HL-60/S4 (cell line): Measurements from ENCODE around the gene TPD52L1.

Experiments
- in situ Hi-C: fragments of 300-500 bp; cut with MboI; formaldehyde crosslinking; loops from 2 replicates; pipeline ENCODE4 v1.14.3; 2022; ENCODE audit warnings: low sequenced_read_pairs

TPD52L1 gene

DNA sequence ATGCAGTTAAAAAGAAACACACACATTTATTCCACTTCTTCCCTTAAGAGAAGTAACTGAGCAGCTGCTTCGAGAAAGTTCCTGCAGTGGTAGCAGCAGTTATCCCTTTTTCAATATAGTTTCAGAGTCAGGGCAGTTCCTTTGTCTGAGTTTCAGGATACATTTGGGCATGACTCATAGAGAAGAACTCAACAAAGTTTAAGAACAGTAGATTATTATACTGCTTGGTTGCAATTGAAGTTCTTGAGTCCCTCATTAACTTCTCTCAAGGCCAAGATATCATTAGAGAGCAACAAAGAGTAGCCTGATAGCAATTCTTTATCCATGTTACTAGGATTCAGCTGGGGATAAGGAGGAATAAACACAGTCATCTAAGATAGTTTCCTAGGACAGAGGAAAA lies 54.4 kb downstream of the TPD52L1 start:
- in situ Hi-C loops: no loop called here

GRCh38 chr6:125208625-125209249 lies 55.2 kb downstream of the TPD52L1 start:
- in situ Hi-C loops: no loop called here

DNA sequence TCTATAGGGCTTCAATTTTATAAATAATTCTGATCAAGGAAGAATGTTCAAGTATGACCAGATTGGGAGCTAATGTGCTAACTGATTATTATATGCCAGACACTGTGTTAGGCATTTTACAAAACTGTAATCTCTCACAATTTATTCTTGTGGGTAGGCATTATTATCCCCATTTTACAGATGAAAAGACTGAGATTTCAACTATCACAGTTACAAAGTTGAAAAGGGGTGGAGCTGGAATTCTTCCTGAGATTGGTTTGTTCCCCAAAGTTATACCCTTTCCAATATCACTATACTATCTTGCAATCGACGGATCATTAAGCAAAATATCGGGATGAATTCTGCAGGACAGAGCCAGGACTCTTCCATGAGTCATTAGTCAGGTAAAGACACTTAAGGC lies 57.1 kb downstream of the TPD52L1 start:
- in situ Hi-C loops: no loop called here

- in situ Hi-C loops: no loop called here
Observed at GRCh38 chr6:125211352-125211751, 57.8 kb downstream of the TPD52L1 start.

DNA sequence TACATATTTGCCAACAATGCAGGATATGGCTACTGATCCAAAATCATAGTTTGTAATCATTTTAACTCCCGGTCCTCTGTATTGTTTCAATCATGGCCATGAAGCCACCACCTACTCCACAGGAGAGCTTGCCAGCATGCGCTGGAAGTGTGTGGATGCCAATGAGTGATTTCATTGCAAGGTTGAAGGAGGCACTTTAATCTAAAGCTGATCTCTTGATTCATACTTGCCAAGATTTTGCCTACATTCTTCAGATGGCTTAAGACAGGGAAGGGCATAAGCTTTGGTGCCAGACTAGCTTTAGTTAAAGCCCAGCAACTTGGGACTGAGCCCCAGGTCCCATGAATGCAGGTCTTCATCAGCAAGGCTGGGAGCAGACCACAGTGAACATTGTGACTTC lies 58.8 kb downstream of the TPD52L1 start:
- in situ Hi-C loops: no loop called here

GRCh38 chr6:125213939-125214338 lies 60.4 kb downstream of the TPD52L1 start:
- in situ Hi-C loops: no loop called here

DNA sequence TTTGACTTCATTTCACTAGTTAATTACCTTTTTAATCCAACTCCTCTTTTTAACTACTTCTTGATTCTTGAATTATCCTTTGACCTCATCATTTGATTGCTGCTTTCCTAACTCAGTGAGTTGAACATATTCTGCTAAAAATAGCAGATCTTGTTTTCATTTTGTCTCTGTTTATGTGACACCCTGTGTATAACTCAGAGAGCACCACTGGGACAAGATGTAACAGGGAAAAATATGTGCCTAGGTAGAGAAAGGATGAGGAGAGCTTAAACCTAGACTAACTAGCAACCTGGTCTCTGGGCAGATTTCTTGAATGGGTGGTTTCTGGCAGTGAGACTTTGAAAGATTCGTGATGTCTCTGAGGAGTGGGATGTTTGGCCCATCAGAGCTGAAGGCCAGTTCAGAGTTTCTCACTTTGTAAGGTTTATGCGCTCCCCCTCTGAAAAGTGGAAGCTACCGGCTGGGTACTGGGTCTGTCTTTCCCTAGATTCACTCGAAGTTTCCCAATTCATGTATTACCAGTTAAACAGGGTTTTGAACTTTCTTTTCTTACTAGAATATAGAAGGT lies 61.8 kb downstream of the TPD52L1 start:
- in situ Hi-C loops: no loop called here

DNA sequence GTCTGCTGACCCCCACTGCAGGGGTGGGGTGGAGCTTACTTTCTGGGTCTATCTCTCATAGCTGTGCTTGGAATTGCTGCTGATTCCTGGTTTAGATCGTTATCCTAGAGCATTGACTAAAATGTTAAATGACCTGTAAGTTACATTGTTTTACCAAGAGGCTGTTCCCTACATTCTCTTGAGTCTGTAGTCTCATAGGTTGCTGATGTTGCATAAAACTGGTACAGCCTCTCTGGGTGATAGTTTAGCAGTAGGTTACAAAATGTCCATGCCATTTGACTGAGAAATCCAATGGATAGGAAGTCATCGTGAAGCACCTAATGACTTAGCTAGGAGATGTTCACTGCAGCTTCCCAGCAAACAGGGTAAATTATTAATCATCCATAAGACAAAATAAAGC lies 62.4 kb downstream of the TPD52L1 start:
- in situ Hi-C loops: no loop called here

DNA sequence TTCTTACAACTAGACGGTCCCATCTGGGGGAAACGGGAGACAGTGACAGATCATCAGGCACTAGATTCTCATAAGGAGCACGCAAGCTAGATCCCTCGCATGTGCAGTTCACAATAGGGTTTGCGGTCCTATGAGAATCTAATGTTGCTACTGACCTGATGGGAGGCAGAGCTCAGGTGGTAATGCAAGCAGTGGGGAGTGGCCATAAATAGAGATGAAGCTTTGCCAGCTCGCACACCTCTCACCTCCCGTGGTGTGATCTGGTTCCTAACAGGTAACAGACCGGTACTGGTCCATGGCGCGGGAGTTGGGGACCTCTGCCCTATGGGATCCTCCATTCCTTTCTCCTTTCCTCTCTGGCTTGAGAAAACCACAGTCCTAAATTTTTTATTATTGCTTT lies 63.8 kb downstream of the TPD52L1 start:
- in situ Hi-C loops: no loop called here

DNA sequence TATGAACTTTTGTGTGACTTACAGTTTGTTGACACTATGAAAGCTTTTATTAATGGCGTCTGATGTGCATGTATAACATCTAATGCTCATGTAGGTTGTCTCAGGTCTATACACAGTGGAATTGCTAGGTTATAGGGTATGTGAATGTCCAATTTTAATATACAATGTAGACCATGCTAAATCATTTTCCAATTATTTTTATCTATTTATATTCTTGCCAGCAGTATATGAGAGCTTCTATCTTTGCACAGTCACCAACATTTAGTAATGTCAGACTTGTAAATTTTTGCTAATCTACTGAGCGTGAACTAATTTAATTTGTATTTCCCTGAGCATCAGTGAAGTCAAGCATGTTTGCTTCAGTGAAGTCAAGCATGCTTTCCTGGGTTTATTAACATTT lies 64.4 kb downstream of the TPD52L1 start:
- in situ Hi-C loops: no loop called here

DNA sequence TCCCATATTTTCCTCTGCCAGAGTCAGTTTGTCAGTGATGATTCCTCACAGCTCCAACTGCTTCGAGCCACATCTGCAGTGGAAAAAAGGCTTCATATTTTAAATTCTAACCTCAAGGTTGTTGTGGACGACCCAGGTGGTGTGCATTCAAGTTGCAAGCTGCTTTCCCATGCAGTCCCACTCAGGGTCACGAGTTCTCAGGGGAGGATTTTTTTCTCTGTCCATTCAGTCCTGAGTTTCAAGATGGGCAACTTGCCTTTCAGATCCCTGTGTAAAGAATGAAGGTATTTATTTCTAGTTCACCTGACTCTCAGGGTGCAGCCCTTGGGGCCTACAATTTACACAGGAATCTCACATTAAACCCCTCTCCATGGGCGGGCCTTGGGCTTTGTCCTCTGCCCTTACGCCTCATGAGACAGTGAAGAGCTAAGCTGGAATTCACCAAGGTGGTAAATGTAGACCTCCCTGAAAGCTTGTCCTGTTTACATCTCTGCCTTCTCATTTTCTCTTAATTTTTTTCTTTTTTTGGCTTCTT lies 65.9 kb downstream of the TPD52L1 start:
- in situ Hi-C loops: no loop called here

GRCh38 chr6:125220712-125221111 lies 67.1 kb downstream of the TPD52L1 start:
- in situ Hi-C loops: no loop called here

- in situ Hi-C loops: no loop called here
Observed at GRCh38 chr6:125222531-125223455, 69.2 kb downstream of the TPD52L1 start.

- in situ Hi-C loops: no loop called here
Observed at GRCh38 chr6:125224231-125224861, 70.8 kb downstream of the TPD52L1 start.

DNA sequence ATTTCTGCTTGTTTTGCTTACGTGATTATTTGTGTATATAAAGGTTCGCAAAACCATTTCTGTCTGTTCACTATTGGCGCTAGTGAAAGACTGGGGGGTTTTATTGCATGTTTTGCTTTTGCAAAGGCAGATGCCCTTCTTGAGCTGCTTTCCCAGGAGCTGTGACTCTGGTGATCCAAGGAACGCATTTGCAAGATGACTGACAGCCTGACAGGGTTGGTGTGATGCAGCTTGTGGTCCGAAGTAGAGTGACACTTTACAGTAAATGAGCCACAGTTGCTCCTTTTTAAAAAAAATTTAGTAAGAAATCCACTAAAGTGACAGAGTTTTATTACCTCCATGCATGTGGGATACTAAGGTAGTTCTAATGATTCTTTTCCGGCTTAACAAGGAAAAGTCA lies 73.7 kb downstream of the TPD52L1 start:
- in situ Hi-C loops: no loop called here

- in situ Hi-C loops: no loop called here
Observed at GRCh38 chr6:125228981-125229479, 75.5 kb downstream of the TPD52L1 start.

- in situ Hi-C loops: no loop called here
Observed at GRCh38 chr6:125230674-125231073, 77.1 kb downstream of the TPD52L1 start.

DNA sequence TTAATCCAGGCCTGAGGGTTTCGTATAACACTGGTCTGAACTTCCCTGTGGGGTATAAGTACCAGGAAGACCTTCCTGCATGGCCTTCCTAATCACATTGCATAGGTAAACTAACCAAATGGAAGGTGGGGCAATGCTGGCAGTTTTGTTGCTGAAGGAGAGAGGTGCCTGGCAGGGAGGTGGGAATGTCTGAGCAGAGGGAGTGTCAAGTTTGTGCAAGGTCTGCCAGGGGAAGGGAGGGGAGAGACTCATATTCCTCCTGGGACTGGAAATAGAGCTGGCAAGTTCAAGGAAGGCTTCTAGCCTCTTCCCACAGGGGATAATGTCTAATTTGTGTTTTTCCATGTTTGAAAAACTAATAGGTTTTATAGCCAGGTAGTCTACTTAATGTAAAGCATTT lies 77.6 kb downstream of the TPD52L1 start:
- in situ Hi-C loops: no loop called here

GRCh38 chr6:125231574-125232343 lies 78.2 kb downstream of the TPD52L1 start:
- in situ Hi-C loops: no loop called here

GRCh38 chr6:125232466-125232865 lies 78.9 kb downstream of the TPD52L1 start:
- in situ Hi-C loops: no loop called here
